SKM-1 treated with dmso at 0.1 percent for 144 hours (cell line): ENCODE measurements around the gene BBX.
"Not testable (repeated sequence)": the region's sequence is repeated elsewhere in the genome, so short reads cannot be mapped to it uniquely, and the experiment has no call there.

ENCODE experiments used
- DNase-seq: peaks from one replicate; lab custom pipeline; 2025; ENCODE audit not compliant: unreplicated experiment; lab: John Stamatoyannopoulos, UW

BBX gene

DNA sequence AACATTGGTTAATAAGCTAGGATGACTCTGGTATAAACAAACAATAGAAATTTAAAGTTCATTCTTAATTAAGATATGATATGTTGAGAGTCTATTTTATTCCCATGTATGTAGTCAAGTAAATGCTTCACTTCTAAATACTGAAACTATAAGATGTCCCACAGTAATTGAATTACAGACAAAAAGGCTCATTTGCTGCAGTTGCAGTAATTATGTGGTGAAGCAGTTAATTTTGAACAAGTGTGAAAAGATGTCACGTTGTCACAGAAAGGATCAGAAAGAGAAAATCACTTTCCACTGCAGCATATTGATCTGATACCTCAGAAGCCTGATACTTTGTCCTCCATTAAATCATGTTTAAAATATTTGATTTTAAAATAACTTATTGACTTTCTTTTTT, 159.8 kb downstream of the BBX start:
- DNase-seq: no peak

DNA sequence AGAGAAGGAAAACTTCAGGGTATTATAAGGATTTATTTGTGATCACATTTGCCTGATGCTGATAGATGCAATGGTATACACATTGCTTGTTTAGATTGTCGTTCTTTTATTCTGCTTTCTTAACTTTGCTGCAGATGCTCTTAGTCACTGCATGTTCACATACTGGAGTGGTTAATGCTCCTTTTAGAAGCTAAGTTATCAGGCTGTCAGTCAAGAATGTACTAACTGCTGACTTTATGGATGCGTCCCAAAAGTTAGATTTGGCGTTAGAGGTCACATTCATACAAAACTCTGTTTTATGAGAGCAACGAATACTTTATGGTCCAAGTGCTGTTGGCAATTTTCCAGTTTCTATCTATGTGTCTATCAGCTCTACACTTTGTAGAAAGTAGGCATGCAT, 160.7 kb downstream of the BBX start:
- no peak for DNase-seq

DNA sequence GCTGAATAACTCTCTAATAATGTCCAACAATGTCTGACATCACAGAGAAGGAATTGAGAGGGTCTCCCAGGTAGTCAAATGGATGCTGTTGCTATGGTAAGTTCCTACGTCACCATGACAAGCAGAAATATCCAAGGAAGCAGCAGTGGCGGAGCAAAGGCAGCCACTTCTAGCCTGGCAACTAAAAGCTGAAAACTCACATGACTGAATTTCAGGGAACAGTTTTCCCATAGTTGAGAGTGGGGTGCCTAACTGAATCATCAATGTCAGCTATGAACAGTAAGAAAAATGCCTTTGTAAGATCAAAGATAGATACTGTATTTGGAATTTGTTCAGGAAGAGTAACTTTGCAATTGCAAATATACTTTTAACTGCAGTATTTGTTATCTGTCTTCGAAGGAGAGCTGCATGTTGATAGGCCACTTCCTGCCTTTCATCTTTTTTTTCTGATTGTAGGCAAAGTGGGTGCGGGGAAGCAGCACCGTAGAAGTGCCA, 161.7 kb downstream of the BBX start:
- no peak for DNase-seq

DNA sequence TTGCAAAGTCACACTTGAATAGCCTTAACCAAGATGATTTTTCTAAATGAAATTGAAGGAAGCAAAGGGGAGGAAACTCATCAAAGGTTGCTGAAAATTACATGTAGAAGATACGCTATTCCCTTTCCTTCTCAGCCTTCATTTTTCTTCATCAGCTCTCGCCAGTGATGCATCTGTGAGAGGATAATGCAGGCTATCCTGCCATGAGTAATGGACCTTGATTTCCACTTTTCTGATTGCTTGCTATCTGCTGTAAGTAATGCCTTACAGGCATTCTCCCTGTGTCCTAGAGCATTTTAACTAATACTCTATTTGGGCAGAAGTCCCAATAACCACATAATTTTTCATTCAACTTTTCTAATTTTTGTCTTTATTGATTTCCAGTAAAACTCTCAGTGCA, 162.6 kb downstream of the BBX start:
- no peak for DNase-seq

DNA sequence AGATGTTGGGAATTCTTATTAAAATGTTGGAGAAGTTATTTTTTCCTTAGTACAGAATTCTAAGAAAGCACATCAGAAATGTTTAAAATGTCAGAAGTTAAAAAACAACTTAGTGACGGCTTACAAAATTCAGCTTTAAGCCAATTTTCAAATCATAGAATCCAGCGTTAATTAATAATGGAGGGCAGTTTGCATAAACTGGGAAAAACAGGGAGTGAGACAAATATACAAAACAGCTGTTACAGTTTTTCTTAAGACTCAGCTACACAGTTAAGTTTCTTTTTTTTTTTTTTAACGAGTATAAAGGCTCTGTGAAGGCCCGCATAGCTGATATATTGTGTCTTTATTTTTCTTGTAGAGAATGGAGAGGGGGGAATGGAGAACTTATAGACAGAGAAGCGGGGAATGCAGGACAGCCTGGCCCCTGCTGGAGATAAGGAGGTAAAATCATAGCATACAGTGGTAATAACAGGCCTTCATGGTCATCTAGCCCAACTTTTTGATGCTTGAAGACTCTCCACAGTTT, 164.4 kb downstream of the BBX start:
- no peak for DNase-seq

DNA sequence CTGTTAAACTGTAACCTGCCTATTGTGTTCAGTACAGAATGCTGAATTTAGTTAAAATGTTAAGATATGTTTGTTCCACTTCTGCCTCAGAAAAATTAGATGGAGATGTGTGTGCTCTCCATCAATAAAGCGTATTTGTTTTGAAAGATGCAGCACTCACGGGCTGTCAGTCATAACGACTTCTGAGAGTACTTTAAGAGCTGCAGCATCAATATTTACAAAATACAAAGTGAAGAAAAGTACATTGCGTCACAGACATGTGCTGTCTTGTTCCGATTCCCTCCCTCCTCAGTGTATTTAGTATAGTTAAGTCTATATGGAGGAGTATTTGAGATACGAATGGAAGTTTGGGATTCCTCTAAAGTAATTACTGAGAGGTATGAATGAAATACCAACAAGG, 166.6 kb downstream of the BBX start:
- no peak for DNase-seq

DNA sequence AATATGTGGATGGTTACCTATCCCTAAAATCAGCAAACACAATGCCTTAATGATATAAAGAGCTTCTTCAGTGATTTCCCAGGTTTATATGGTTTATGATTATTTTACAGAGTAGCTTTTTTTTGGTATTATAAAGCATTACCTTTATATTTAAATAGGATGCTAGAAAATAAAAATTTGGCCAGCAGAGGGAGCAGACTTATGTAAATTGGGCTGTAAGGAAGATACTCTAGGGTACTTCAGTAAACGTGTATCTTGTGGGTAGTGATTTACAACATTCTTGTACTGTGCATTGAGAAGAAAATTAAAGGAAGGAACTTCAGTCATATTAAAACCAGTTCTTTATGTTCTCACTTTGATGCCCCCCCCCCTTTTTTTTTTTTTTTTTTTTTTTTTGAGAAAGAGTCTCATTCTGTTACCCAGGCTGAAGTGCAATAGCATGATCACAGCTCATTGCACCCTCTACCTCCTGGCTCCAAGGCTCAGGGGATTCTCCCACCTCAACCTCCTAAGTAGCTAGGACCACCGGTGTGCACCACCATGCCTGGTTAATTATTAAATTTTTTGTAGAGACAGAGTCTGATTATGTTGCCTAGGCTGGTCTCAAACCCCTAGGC, 167.9 kb downstream of the BBX start:
- peak; percentile 36 for DNase-seq

DNA sequence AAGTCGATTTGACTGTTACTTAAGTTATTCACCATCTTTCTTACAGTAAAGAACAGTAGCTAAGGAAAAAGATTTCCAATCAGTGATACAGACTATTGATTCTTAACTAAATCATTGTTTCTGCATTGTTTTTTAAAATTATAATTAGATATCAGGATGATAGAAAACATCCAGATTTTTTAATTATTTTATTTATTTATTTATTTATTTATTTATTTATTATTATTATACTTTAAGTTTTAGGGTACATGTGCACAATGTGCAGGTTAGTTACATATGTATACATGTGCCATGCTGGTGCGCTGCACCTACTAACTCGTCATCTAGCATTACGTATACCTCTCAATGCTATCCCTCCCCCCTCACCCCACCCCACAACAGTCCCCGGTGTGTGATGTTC, 169.2 kb downstream of the BBX start:
- DNase-seq: not testable (repeated sequence)

DNA sequence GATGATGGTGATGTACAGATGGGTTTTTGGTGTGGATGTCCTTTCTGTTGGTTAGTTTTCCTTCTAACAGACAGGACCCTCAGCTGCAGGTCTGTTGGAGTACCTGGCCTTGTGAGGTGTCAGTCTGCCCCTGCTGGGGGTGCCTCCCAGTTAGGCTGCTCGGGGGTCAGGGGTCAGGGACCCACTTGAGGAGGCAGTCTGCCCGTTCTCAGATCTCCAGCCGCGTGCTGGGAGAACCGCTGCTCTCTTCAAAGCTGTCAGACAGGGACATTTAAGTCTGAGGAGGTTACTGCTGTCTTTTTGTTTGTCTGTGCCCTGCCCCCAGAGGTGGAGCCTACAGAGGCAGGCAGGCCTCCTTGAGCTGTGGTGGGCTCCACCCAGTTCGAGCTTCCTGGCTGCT, 174.6 kb downstream of the BBX start:
- not testable (repeated sequence) for DNase-seq

DNA sequence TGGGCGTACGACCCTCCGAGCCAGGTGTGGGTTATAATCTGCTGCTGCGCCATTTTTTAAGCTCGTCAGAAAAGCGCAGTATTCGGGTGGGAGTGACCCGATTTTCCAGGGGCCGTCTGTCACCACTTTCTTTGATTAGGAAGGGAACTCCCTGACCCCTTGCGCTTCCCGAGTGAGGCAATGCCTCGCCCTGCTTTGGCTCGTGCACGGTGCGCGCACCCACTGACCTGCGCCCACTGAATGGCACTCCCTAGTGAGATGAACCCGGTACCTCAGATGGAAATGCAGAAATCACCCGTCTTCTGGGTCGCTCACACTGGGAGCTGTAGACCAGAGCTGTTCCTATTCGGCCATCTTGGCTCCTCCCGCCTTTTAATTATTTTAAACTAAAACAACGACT, 175.1 kb downstream of the BBX start:
- not testable (repeated sequence) for DNase-seq

DNA sequence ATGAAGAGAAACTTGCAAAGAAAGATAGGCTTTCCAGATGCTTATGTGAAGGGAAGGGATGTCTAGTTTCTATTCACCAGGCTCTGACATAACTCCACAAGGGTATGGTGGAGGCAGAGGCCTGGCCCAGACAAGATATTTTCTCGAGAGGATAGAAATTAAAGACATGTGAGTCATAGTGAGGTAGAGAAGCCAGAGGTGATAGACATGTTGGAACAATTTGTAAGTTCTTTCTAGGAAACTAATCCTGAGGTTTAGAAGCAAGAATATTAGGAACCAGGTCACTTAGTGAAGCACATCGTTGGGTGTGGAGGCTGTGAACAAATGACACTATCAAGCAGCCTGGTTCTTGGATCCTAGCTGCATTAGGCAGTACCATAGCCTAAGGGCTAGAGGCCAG, 176.9 kb downstream of the BBX start:
- DNase-seq: no peak

DNA sequence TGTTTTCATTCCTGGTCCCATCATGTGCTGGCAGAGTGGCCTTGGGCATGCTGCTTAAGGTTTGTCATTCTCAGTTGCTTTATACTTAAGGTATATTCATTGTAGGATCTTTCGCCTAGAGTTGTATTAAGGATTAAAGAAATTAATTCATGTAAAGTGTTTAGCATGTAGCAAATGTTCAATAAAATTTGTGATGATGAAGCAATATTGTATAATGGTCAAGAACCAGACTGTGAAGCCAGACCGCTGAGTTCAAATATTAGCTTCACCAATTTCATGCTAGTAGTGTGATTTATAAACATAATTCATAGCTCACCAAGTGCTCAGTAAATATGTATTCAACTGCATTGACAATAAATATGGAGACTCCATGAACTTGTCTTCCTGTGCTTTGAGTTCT, 178.5 kb downstream of the BBX start:
- no peak for DNase-seq

DNA sequence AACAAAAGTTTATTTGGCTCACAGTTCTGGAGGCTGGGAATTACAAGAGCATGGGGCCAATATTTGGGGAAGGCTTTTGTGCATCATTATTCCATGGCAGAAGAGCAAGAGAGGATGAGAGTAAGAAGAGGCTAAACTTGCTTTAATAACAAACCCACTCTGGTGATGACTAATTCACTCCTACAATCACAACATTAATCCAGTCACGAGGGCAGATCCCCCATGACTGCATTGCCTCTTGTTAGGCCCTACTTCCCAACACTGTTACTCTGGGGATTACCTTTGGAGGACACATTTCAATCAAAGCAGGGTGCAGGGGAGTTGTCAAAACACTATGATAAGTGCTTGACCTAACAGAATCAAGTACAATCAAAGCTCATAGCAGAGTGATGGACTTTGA, 181.7 kb downstream of the BBX start:
- no peak for DNase-seq

DNA sequence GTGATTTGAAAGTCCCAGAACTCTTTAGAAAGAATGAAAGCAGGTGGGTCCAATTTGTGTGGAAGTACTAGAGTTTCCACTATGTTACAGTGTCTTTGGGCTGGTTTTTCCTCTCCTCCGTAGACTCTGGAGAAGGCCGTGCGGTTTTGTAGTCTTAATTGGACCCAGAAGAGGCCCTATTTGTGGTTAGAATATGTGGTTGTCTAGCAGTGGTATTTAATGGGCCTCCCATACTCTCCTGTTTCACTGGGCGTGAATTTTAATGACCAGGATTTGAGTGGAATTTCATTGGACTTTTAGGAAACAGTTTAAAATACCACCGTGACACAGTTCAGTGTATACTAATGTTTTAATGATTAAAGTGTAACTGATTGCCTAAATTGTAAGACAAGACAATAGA, 182.3 kb downstream of the BBX start:
- DNase-seq: no peak

DNA sequence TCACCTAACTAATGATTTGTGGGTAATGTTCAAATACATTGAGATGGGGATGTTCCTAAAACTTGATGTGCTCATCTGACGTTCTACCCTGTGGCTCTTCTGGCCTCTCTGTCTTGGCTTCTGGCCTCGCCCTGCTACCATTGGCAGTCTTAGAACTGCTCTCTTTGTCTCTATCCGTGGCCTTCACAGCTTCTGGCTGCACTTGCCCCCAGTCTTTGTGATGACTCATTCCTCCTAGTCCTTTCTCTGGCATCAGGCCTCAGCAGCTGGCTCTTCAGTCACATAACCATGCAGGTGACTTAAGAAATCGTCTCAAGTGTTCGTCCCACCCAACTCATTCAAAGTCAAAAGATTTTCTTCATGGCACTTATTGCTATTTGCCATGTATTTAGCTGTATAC, 188.1 kb downstream of the BBX start:
- DNase-seq: no peak

DNA sequence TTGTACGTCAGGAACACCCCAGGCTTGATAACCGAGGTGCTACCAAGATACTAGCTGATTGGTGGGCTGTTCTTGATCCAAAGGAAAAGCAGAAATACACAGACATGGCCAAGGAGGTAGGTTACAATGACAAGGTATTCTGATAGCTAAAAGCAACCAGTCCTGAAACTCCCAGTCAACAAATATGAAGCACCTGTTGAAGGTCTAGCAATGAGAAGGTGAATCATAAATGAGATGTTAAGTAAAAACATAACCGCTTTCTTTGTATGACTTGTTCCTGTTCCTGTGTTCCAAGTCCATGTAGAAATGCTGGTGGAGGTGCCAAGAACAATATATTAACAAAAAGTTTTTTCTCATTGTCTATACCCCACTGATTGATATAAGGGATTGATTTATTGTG, 194.0 kb downstream of the BBX start:
- DNase-seq: no peak

DNA sequence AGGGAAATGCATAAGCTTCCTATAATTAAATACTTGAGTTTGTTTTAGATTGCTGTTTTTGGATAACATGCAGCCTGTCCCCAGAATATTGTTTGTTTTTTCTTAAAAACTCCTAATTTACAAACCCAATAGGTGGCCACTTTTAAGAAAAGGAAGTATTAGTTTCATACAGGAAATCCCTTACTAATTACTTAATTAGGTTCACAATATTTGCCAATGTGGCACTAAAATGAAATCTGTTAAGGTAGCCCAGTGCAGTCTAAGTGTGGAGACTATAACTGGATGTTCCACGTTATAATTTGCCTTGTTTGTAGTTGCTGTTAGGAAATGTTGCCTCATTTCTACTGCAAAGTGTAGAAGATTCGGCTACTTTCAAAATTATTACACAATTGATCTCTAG, 195.8 kb downstream of the BBX start:
- no peak for DNase-seq

DNA sequence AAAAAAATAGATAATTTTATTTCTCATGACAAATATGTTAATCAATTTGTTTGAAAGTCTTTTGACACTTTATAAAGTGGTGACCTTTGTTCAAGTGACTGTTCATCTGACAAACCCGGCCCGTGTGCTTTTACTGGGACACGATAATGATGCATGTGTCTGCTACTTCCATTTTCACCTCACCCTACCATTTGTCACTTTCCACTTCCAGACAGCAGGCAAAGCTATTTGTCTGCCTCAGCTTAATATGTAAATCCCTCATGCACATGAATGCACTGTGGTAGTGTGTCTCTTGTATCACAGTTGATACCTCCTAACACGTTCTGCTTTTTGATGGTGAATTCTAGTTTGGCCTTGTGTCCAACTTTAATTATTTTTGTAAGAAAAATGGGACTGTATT, 204.3 kb downstream of the BBX start:
- DNase-seq: no peak

DNA sequence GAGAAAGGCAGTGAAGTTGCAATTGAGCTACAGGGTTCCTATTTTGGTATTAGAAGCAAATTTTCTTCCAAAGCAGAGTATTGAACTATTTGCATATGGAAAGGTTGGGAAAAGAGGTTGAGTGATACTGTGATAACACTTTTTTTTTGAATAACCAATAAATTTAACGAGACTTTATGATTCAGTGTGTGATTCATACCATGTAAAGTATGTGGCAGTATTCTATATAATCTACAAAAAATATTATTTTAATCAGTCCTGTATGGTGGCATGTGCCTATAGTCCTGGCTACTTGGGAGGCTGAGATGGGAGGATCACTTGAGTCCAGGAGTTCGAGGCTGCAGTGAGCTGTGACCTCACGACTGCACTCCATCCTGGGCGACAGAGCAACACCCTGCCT, 206.9 kb downstream of the BBX start:
- DNase-seq: no peak

DNA sequence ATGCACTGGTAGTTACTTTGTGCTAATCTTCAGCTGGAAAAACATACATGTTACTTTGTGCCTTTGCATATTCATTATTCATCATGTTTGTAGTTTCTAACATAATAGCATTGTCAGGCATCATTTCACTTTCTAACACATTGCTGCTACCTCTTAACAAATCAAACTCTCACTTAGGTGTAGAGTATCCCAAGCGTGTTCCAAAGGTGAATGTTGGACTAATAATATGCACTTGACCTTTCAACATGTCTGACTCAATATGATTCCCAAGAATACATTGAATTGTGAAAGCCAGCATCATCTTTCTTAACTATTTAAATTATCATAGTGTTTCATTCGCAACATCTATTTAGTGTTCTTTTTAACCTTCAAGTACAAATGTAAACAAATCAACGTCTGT, 211.6 kb downstream of the BBX start:
- DNase-seq: no peak

DNA sequence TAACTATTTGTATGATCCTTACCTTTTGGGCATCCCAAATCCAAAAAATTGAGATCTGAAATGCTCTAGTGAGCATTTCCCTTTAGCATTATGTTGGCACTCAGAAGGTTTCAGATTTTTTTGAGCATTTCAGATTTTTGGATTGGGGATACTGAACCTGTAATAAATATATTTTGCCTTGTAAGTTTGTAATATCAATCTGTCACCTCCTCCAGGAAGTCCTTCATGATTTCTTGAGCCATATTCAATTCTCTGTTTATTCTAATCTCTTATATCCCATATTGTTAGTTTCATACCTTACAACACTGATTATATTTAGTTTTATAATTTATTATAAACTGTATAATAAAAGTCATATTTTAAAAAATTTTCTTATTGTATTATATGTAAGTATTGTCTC, 215.2 kb downstream of the BBX start:
- no peak for DNase-seq

DNA sequence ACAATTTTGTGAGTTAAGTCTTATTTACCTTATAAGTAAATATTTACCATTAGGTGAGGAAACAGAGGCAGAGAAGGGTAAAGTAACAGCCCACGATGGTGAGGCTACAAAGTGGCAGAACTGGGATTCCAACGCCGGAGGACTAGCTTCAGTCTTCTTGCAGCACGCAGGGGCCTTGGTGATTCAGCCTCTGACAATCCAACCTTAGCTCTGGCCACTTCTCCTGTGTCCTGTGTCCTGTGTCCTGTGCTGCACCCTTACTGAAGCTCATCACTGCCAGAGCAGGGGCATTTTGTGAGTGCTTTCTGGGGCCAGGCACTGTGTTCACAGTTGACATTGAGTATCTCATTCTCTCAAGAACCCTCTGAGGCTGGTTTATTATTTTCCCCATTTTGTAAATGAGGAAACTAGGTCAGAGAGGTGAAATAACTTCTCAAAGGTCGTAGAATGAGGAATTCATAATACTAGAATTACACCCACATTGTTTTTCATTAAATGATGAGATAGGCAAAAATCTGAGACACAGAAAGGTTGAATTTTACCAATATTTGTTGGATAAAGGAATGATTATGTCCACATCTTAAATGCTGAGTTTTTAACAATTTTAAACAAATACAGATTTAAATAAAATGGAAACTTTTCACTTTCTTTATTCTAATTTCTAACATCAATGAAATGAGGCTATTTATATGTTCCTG, 215.9 kb downstream of the BBX start:
- no peak for DNase-seq

DNA sequence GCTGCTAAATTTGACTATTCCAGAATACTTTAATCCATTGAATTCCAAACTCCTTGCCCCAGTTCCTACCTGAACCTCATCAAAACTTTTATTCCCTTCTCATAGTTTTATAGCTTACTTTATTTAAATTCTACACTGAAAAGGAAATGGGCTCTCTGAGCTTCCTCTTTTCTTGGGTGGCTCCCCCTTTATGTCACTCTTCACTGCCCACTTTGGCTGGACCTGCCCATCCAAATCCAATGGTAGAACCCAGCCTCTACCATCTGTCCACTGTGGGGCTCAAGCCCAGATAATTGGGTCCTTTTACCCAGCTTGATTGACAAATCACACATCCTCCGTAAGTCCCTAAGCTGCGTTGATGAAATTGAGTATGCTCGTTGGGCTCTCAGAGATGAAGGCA, 216.5 kb downstream of the BBX start:
- no peak for DNase-seq
